HEK293T (cell line): ENCODE results near the gene C7.

ENCODE experiments used
- ARNT ChIP-seq: fragments of 450-650 bp; IDR thresholded peaks from 2 replicates; pipeline ENCODE4 v1.6.1; 2017; ENCODE audit warnings: mild to moderate bottlenecking
- BHLHE40 ChIP-seq: fragments of 450-650 bp; IDR thresholded peaks from 2 replicates; pipeline ENCODE4 v1.6.1; 2016; ENCODE audit warnings: mild to moderate bottlenecking, moderate library complexity, borderline replicate concordance
- CTBP1 ChIP-seq: fragments of 450-650 bp; IDR thresholded peaks from 2 replicates; pipeline ENCODE4 v1.6.1; 2016; ENCODE audit warnings: borderline replicate concordance
- FOXA1 ChIP-seq: fragments of 450-650 bp; IDR thresholded peaks from 2 replicates; pipeline ENCODE4 v1.6.1; 2016; ENCODE audit warnings: mild to moderate bottlenecking
- FOXK2 ChIP-seq: fragments of 450-650 bp; IDR thresholded peaks from 2 replicates; pipeline ENCODE4 v1.6.1; 2016; ENCODE audit warnings: mild to moderate bottlenecking
- FOXM1 ChIP-seq: fragments of 450-650 bp; IDR thresholded peaks from 2 replicates; pipeline ENCODE4 v1.6.1; 2017; ENCODE audit warnings: mild to moderate bottlenecking, borderline replicate concordance
- HDGF ChIP-seq: fragments of 450-650 bp; IDR thresholded peaks from 2 replicates; pipeline ENCODE4 v1.6.1; 2017; ENCODE audit warnings: antibody characterized with exemption, borderline replicate concordance
- L3MBTL2 ChIP-seq: fragments of 450-650 bp; conservative IDR thresholded peaks from 2 replicates; pipeline ENCODE4 v1.6.1; 2016; ENCODE audit warnings: mild to moderate bottlenecking
- LEF1 ChIP-seq: fragments of 450-650 bp; IDR thresholded peaks from 2 replicates; pipeline ENCODE4 v1.6.1; 2017; ENCODE audit warnings: mild to moderate bottlenecking, borderline replicate concordance
- SP1 ChIP-seq: fragments of 450-650 bp; IDR thresholded peaks from 2 replicates; pipeline ENCODE4 v1.6.1; 2017
- SUZ12 ChIP-seq: fragments of 450-650 bp; IDR thresholded peaks from 2 replicates; pipeline ENCODE4 v1.6.1; 2016; ENCODE audit warnings: mild to moderate bottlenecking
- TARDBP ChIP-seq: fragments of 450-650 bp; IDR thresholded peaks from 2 replicates; pipeline ENCODE4 v1.6.1; 2016
- ZNF384 ChIP-seq: fragments of 450-650 bp; IDR thresholded peaks from 2 replicates; pipeline ENCODE4 v1.6.1; 2016
- TF ChIP-seq, protein P1 (sequence below): fragments of 450-650 bp; IDR thresholded peaks from 2 replicates; pipeline ENCODE4 v1.6.1; 2016

DNA sequence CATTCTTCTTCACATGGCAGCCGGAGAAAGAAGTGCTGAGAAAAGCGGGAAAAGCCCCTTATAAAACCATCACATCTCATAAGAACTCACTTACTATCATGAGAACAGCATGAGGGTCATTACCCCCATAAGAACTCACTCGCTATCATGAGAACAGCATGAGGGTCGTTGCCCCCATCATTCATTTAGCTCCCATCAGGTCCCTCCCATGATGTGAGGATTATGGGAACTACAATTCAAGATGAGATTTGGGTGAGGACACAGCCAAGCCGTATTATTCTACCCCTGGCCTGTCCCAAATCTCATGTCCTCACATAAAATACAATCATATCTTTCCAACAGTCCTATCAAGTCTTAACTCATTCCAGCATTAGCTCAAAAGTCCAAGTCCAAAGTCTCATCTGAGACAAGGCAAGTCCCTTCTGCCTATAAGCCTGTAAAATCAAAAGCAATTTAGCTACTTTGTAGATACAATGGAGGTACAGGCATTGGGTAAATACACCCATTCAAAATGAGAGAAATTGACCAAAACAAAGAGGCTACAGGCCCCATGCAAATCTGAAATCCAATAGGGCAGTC is 82.8 kb downstream of the C7 start:
- TF ChIP-seq SP1, result no peak
- TF ChIP-seq TARDBP, result no peak
- TF ChIP-seq FOXM1, result no peak
- no peak for TF ChIP-seq FOXA1
- no peak for TF ChIP-seq CTBP1
- no peak for TF ChIP-seq LEF1
- no peak for TF ChIP-seq L3MBTL2
- no peak for TF ChIP-seq ARNT
- no peak for TF ChIP-seq FOXK2
- no peak for TF ChIP-seq SUZ12
- TF ChIP-seq BHLHE40, result no peak
- no peak for TF ChIP-seq ZNF384
- TF ChIP-seq, protein P1, sequence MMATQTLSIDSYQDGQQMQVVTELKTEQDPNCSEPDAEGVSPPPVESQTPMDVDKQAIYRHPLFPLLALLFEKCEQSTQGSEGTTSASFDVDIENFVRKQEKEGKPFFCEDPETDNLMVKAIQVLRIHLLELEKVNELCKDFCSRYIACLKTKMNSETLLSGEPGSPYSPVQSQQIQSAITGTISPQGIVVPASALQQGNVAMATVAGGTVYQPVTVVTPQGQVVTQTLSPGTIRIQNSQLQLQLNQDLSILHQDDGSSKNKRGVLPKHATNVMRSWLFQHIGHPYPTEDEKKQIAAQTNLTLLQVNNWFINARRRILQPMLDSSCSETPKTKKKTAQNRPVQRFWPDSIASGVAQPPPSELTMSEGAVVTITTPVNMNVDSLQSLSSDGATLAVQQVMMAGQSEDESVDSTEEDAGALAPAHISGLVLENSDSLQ, result no peak
- no peak for TF ChIP-seq HDGF
